HEK293T (cell line): ENCODE results near the gene ZNF74.
"Not testable (repeated sequence)": the region's sequence is repeated elsewhere in the genome, so short reads cannot be mapped to it uniquely, and the experiment has no call there.

Experiments used
- CTBP1 ChIP-seq: fragments of 450-650 bp; IDR thresholded peaks from 2 replicates; pipeline ENCODE4 v1.6.1; 2016; ENCODE audit warnings: borderline replicate concordance
- ELF4 ChIP-seq: fragments of 450-650 bp; IDR thresholded peaks from 2 replicates; pipeline ENCODE4 v1.6.1; 2017; ENCODE audit warnings: antibody characterized with exemption
- L3MBTL2 ChIP-seq: fragments of 450-650 bp; conservative IDR thresholded peaks from 2 replicates; pipeline ENCODE4 v1.6.1; 2016; ENCODE audit warnings: mild to moderate bottlenecking
- TARDBP ChIP-seq: fragments of 450-650 bp; IDR thresholded peaks from 2 replicates; pipeline ENCODE4 v1.6.1; 2016

DNA sequence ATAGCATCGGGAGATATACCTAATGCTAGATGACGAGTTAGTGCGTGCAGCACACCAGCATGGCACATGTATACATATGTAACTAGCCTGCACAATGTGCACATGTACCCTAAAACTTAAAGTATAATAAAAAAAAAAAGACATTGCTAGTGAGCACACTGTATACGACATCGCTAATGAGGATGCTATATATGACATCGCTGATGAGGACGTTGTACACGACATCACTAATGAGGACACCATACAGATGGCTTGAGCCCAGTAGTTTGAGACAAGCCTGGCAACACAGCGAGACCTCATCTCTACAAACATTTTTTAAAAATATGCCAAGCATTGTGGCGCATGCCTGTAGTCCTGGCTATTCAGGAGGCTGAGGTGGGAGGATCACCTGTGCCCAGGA lies 31.5 kb upstream of the ZNF74 start:
- TF ChIP-seq TARDBP, CTBP1, L3MBTL2, ELF4: not testable (repeated sequence)
